Measurements from ENCODE around the gene RGS4. TPM values are rescaled to one million over a fixed set of nuclear protein-coding genes. Genes with fewer than 3 reads are reported as not detected.

RGS4 gene
- total RNA-seq, 1 donor from 2014 or later = 121 TPM

DNA sequence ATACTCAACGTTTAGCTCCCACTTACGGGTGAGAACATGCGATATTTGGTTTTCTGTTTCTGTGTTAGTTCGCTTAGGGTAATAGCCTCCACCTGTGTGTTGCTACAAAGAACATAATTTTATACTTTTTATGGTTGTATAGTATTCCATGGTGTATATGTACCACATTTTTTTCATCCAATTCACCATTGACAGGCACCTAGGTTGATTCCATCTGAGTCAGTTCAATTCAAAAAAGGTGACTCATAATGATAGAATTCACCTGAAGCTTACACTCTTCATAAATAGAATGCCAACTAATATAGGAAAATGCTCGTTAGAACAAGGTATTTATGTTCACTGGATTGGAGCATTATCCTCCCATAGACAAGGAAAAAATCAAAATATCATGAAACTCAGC lies 38.5 kb downstream of the RGS4 start:
- H3K27me3 Mint-ChIP-seq (ENCODE audit: unreplicated experiment) = no peaks in the 10 kb centered on the region
- no peaks in the 10 kb centered on the region for H3K9me3 Mint-ChIP-seq (ENCODE audit: unreplicated experiment)
- TF ChIP-seq, protein P1, sequence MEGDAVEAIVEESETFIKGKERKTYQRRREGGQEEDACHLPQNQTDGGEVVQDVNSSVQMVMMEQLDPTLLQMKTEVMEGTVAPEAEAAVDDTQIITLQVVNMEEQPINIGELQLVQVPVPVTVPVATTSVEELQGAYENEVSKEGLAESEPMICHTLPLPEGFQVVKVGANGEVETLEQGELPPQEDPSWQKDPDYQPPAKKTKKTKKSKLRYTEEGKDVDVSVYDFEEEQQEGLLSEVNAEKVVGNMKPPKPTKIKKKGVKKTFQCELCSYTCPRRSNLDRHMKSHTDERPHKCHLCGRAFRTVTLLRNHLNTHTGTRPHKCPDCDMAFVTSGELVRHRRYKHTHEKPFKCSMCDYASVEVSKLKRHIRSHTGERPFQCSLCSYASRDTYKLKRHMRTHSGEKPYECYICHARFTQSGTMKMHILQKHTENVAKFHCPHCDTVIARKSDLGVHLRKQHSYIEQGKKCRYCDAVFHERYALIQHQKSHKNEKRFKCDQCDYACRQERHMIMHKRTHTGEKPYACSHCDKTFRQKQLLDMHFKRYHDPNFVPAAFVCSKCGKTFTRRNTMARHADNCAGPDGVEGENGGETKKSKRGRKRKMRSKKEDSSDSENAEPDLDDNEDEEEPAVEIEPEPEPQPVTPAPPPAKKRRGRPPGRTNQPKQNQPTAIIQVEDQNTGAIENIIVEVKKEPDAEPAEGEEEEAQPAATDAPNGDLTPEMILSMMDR (IDR thresholded peaks at IDR 0.05) = no peak
- H3K36me3 Mint-ChIP-seq (ENCODE audit: unreplicated experiment) = no peaks in the 10 kb centered on the region
- no peak overlapping the region for H3K27ac Mint-ChIP-seq (ENCODE audit: unreplicated experiment)
- DNase-seq (ENCODE audit: extremely low spot score, unreplicated experiment) = no peak
- peaks cover 38% of the 10 kb centered on the region for H3K4me1 Mint-ChIP-seq (ENCODE audit: unreplicated experiment)
- H3K4me3 Mint-ChIP-seq (ENCODE audit: unreplicated experiment) = no peak overlapping the region

DNA sequence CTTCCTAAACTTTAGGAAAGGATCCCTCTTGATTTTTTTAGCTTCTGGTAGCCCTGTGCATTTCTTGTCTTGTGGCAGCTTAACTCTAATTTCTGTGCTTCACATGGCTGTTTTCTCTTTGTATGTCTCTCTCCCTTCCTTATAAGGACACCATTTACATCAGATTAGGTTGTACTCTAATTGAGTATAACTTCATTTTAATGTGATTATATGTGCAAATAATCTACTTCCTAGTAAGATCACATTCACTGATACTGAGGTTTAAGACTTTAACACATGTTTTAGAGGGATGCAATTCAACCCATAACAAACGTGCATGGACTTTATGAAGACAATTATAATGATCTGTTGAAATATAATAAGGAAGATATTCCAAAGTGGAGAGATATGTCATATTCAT lies 46.7 kb downstream of the RGS4 start:
- TF ChIP-seq, protein P1 (IDR thresholded peaks at IDR 0.05) = no peak
- Mint-ChIP-seq H3K27me3 (ENCODE audit: unreplicated experiment) (no peaks in the 10 kb centered on the region), H3K27ac (ENCODE audit: unreplicated experiment) (no peak overlapping the region), H3K4me3 (ENCODE audit: unreplicated experiment) (no peak overlapping the region), H3K9me3 (ENCODE audit: unreplicated experiment) (no peaks in the 10 kb centered on the region), H3K4me1 (ENCODE audit: unreplicated experiment) (no peaks in the 10 kb centered on the region), H3K36me3 (ENCODE audit: unreplicated experiment) (no peaks in the 10 kb centered on the region)
- DNase-seq (ENCODE audit: extremely low spot score, unreplicated experiment) = no peak

DNA sequence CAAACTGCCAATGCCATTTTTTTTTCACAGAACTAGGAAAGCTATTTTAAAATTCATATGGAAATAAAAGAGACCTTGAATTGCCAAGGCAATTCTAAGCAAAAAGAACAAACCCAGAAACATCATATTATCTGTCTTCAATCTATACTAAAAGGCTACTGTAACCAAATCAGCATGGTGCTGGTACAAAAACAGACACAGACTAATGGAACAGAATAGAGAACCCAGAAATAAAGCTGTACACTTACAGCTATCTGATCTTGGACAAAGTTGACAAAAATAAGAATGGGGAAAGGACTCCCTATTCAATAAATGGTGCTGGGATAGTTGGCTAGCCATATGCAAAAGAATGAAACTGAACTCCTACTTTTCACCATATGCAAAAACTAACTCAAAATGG lies 50.5 kb downstream of the RGS4 start:
- no peaks in the 10 kb centered on the region for H3K9me3 Mint-ChIP-seq (ENCODE audit: unreplicated experiment)
- no peak overlapping the region for H3K4me3 Mint-ChIP-seq (ENCODE audit: unreplicated experiment)
- H3K36me3 Mint-ChIP-seq (ENCODE audit: unreplicated experiment) = no peaks in the 10 kb centered on the region
- peaks cover 4% of the 10 kb centered on the region for H3K27me3 Mint-ChIP-seq (ENCODE audit: unreplicated experiment)
- no peak overlapping the region for H3K27ac Mint-ChIP-seq (ENCODE audit: unreplicated experiment)
- TF ChIP-seq, protein P1 (IDR thresholded peaks at IDR 0.05) = no peak
- H3K4me1 Mint-ChIP-seq (ENCODE audit: unreplicated experiment) = no peaks in the 10 kb centered on the region
- no peak for DNase-seq (ENCODE audit: extremely low spot score, unreplicated experiment)

DNA sequence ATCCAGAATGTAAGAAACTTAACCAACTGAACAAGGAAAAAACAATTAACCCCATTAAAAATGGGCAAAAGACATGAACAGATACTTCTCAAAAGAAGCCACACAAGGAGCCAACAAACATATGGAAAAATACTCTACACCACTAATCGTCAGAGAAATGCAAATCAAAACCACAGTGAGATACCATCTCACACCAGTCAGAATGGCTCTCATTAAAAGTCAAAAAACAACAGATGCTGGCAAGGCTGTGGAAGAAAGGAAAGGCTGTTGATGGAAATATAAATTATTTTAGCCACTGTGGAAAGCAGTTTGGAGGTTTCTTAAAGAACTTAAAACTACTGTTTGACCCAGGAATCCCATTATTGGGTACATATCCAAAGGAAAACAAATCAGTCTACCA lies 51.2 kb downstream of the RGS4 start:
- Mint-ChIP-seq H3K27me3 (ENCODE audit: unreplicated experiment) (peaks cover 4% of the 10 kb centered on the region), H3K9me3 (ENCODE audit: unreplicated experiment) (no peaks in the 10 kb centered on the region), H3K4me3 (ENCODE audit: unreplicated experiment) (no peak overlapping the region), H3K4me1 (ENCODE audit: unreplicated experiment) (no peaks in the 10 kb centered on the region), H3K36me3 (ENCODE audit: unreplicated experiment) (no peaks in the 10 kb centered on the region), H3K27ac (ENCODE audit: unreplicated experiment) (no peak overlapping the region)
- TF ChIP-seq, protein P1 (IDR thresholded peaks at IDR 0.05) = no peak
- no peak for DNase-seq (ENCODE audit: extremely low spot score, unreplicated experiment)

DNA sequence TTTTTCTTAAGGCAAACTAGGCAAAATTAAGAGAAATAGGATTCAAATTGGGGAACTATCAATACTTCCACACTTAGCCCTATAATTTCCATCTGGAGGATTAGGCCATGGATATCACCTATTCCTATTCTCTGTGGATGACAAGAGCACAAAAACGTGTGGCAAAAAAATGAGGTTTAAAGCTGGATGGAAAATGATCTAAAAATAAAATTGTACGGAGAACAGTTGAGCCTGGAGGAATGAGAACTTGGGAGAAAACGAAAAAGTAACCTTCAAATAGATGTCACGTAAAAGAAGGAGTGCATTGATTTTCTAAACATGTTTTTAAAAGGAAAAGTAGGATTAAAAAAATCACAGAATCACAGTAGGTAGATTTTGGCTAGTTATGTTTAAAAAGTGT lies 55.7 kb downstream of the RGS4 start:
- H3K4me3 Mint-ChIP-seq (ENCODE audit: unreplicated experiment) = no peak overlapping the region
- H3K27me3 Mint-ChIP-seq (ENCODE audit: unreplicated experiment) = peaks cover 4% of the 10 kb centered on the region
- peaks cover 6% of the 10 kb centered on the region for H3K4me1 Mint-ChIP-seq (ENCODE audit: unreplicated experiment)
- no peaks in the 10 kb centered on the region for H3K9me3 Mint-ChIP-seq (ENCODE audit: unreplicated experiment)
- TF ChIP-seq, protein P1 (IDR thresholded peaks at IDR 0.05) = no peak
- no peak for DNase-seq (ENCODE audit: extremely low spot score, unreplicated experiment)
- H3K27ac Mint-ChIP-seq (ENCODE audit: unreplicated experiment) = no peak overlapping the region
- H3K36me3 Mint-ChIP-seq (ENCODE audit: unreplicated experiment) = no peaks in the 10 kb centered on the region

Other genes starting within 250 kb of the RGS4 start
- 1.1 and 1.8 TPM in 2 replicates for gene CCDC190, start 208.2 kb upstream of the RGS4 start, total RNA-seq
- gene RGS5, start 133.6 kb downstream of the RGS4 start, total RNA-seq = 155 and 187 TPM in 2 replicates